ENCODE results near the gene ZNF227. TPM values are rescaled to one million over a fixed set of nuclear protein-coding genes. Genes with fewer than 3 reads are reported as not detected.
"Not testable (repeated sequence)": the region's sequence is repeated elsewhere in the genome, so short reads cannot be mapped to it uniquely, and the experiment has no call there.

Gene ZNF227
- total RNA-seq, 1 donor from 2014 or later: 15.8 TPM

DNA sequence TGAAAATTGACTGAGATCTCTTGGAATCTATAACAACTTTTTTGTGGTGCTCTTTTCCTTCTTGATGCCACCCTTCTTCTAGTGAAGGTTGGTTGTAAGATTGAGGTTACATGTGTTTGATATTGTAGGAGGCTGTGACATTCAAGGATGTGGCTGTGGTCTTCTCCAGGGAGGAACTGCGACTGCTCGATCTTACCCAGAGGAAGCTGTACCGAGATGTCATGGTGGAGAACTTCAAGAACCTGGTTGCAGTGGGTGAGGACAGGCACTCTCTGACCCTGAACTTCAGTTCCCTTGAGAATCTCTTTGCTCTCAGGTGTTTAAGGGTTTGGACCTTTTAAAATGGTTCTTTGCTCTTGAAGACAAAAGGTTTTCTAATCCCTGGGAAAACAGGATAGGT is 16.0 kb downstream of the ZNF227 start:
- DNase-seq (ENCODE audit: low read depth) (no peak), FAIRE-seq (no peak)
- TF ChIP-seq, protein P1, sequence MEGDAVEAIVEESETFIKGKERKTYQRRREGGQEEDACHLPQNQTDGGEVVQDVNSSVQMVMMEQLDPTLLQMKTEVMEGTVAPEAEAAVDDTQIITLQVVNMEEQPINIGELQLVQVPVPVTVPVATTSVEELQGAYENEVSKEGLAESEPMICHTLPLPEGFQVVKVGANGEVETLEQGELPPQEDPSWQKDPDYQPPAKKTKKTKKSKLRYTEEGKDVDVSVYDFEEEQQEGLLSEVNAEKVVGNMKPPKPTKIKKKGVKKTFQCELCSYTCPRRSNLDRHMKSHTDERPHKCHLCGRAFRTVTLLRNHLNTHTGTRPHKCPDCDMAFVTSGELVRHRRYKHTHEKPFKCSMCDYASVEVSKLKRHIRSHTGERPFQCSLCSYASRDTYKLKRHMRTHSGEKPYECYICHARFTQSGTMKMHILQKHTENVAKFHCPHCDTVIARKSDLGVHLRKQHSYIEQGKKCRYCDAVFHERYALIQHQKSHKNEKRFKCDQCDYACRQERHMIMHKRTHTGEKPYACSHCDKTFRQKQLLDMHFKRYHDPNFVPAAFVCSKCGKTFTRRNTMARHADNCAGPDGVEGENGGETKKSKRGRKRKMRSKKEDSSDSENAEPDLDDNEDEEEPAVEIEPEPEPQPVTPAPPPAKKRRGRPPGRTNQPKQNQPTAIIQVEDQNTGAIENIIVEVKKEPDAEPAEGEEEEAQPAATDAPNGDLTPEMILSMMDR (IDR thresholded peaks at IDR 0.05; ENCODE audit: insufficient read depth, low read length, severe bottlenecking): no peak
- Histone ChIP-seq H3K27me3 (ENCODE audit: control insufficient read depth, insufficient read depth, low read length) (no peaks in the 10 kb centered on the region), H3K4me3 (ENCODE audit: low read depth, low read length) (no peak overlapping the region), H3K36me3 (ENCODE audit: control insufficient read depth, insufficient read depth, low read length) (peaks cover 3% of the 10 kb centered on the region)

- FAIRE-seq: no peak
- H3K36me3 ChIP-seq (ENCODE audit: control insufficient read depth, insufficient read depth, low read length): peaks cover 8% of the 10 kb centered on the region
- TF ChIP-seq, protein P1 (IDR thresholded peaks at IDR 0.05; ENCODE audit: insufficient read depth, low read length, severe bottlenecking): no peak
Measured at GRCh38 chr19:44232867-44233266, 20.5 kb downstream of the ZNF227 start.

DNA sequence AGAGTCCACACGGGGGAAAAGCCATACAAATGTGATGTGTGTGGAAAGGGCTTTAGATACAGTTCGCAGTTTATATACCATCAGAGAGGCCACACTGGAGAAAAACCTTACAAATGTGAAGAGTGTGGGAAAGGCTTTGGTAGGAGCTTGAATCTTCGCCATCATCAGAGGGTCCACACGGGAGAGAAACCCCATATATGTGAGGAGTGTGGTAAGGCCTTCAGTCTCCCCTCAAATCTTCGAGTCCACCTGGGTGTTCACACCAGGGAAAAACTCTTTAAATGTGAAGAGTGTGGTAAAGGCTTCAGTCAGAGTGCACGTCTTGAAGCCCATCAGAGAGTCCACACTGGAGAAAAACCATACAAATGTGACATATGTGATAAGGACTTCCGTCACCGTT is 24.1 kb downstream of the ZNF227 start:
- Histone ChIP-seq H3K27me3 (ENCODE audit: control insufficient read depth, insufficient read depth, low read length) (no peaks in the 10 kb centered on the region), H3K36me3 (ENCODE audit: control insufficient read depth, insufficient read depth, low read length) (peaks cover 5% of the 10 kb centered on the region), H3K4me3 (ENCODE audit: low read depth, low read length) (no peak overlapping the region)
- DNase-seq (ENCODE audit: low read depth) (no peak), FAIRE-seq (no peak)
- TF ChIP-seq, protein P1 (IDR thresholded peaks at IDR 0.05; ENCODE audit: insufficient read depth, low read length, severe bottlenecking): no peak

More at GRCh38 chr19:44232867-44233266, 20.5 kb downstream of the ZNF227 start:
- no peak for DNase-seq (ENCODE audit: low read depth)
- Histone ChIP-seq H3K4me3 (ENCODE audit: low read depth, low read length) (no peak overlapping the region), H3K27me3 (ENCODE audit: control insufficient read depth, insufficient read depth, low read length) (no peaks in the 10 kb centered on the region)

- H3K27me3 ChIP-seq (ENCODE audit: control insufficient read depth, insufficient read depth, low read length); FAIRE-seq; H3K36me3 ChIP-seq (ENCODE audit: control insufficient read depth, insufficient read depth, low read length); DNase-seq (ENCODE audit: low read depth); H3K4me3 ChIP-seq (ENCODE audit: low read depth, low read length): not testable (repeated sequence)
Measured at GRCh38 chr19:44252332-44252731, 40.0 kb downstream of the ZNF227 start.

DNA sequence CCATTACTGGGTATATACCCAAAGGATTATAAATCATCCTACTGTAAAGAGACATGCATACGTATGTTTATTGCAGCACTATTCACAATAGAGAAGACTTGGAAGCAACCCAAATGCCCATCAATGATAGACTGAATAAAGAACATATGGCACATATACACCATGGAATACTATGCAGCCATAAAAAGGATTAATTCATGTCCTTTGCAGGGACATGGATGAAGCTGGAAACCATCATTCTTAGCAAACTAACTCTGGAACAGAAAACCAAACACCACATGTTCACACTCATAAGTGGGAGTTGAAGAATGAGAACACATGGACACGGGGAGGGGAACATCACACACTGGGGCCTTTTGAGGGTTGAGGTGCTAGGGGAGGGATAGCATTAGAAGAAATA is 41.1 kb downstream of the ZNF227 start:
- H3K4me3 ChIP-seq (ENCODE audit: low read depth, low read length); H3K27me3 ChIP-seq (ENCODE audit: control insufficient read depth, insufficient read depth, low read length); FAIRE-seq; H3K36me3 ChIP-seq (ENCODE audit: control insufficient read depth, insufficient read depth, low read length); DNase-seq (ENCODE audit: low read depth): not testable (repeated sequence)

- no peak for DNase-seq (ENCODE audit: low read depth)
- no peaks in the 10 kb centered on the region for H3K36me3 ChIP-seq (ENCODE audit: control insufficient read depth, insufficient read depth, low read length)
- TF ChIP-seq, protein P1 (IDR thresholded peaks at IDR 0.05; ENCODE audit: insufficient read depth, low read length, severe bottlenecking): no peak
- FAIRE-seq: no peak
- no peak overlapping the region for H3K4me3 ChIP-seq (ENCODE audit: low read depth, low read length)
- no peaks in the 10 kb centered on the region for H3K27me3 ChIP-seq (ENCODE audit: control insufficient read depth, insufficient read depth, low read length)
Measured at GRCh38 chr19:44254496-44254895, 42.2 kb downstream of the ZNF227 start.

- TF ChIP-seq, protein P1 (IDR thresholded peaks at IDR 0.05; ENCODE audit: insufficient read depth, low read length, severe bottlenecking): no peak
- Histone ChIP-seq H3K27me3 (ENCODE audit: control insufficient read depth, insufficient read depth, low read length) (no peaks in the 10 kb centered on the region), H3K4me3 (ENCODE audit: low read depth, low read length) (no peak overlapping the region), H3K36me3 (ENCODE audit: control insufficient read depth, insufficient read depth, low read length) (no peaks in the 10 kb centered on the region)
- no peak for FAIRE-seq
- DNase-seq (ENCODE audit: low read depth): no peak
Measured at GRCh38 chr19:44255705-44256411, 43.5 kb downstream of the ZNF227 start.

Measured in bronchial epithelial cell (primary cell).